Stimulated activated CD4-positive, alpha-beta T cell treated with anti-CD3 and anti-CD28 coated beads, Interleukin-4, amount 100 ng/mL, for 24 hours (primary cell): ENCODE measurements around the gene NUMBL.
A peak's percentile ranks its signal among the peaks of the same experiment; 100 is the strongest.

Source experiments
- DNase-seq: peaks from one replicate; pipeline ENCODE4 v3.0.0-alpha.2; 2020

NUMBL gene

DNA sequence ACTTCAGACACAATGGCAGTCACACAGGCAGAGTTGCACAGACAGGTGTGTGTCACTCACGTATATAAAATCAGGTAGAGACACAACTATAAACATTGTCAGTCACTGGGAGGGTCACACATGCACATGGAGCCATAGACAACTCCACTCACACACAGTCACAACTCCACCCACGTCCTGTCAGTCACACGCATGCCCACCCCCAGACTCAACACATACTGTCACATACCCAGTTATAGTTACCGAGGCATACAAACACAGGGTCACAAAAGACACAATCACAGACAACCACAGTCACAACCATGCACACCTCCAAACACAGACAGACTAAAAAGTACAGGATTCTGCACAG lies 1.5 kb downstream of the NUMBL start:
- no peak for DNase-seq

DNA sequence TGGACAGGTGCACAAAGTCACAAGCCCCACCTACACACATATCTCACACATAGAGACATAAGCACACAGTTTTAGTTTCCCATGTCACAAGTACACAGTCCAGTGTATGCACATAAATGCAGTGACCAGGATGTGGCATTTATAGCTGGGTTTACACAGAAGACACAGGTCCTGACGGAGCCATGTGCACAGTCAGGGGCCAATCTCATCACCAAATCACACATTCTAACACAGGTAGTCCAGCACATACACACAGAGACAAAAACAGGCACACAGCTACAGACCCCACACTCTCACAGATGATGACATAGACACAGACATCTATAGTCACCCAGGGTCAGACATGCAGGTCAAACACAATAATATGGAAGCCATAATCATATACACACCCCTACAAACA lies 2.1 kb downstream of the NUMBL start:
- no peak for DNase-seq

DNA sequence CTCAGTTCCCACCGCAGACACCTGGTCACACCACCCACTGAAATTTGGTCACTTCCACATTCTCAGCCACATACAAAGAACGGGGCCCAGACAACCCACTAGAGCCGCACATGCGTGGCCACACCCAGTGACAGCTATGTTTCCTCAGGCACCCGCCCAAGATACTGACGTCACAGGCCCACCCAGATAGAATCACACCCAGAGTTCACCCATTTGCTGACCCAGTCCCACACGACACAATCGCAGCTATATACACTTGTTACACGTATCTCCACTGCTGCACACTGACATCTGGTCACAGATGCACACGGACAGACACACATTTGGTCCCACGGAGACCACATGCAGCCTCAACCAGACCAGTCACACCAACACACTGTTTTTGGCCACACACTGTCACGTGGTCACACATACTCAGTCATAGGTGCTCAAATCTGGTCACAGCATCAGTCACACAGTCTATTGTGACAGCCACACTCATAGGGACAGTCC lies 2.9 kb downstream of the NUMBL start:
- DNase-seq = no peak

DNA sequence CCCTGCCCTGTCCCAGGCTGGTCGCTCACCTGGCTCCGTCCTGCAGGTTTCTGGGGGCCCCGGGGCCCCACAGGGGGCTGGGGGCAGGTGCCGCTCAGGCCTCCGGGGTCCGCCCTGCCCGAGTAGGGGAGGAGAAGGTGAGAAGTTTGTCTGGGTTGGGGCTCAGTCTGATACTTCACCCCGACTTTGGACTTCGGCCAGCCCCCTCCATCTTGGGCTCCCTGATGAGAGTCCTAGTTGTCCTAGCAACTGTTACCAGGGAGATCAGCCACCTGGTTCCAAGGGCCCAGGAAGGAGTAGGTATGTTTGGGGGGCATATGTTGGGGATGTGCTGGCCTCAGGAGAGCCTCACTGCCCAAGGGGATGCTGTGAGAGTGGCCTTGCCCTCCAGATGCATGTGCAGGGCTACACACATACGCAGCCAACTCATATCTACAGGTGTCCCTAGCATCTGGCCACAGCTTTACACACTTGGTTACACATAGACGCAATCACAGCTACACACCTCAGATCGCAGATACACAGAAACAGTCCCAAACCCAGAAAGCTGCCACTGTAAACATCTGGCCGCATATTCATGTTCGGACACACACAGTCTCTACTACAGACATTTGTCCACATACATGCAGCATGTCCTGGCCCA lies 3.4 kb downstream of the NUMBL start:
- DNase-seq = no peak

DNA sequence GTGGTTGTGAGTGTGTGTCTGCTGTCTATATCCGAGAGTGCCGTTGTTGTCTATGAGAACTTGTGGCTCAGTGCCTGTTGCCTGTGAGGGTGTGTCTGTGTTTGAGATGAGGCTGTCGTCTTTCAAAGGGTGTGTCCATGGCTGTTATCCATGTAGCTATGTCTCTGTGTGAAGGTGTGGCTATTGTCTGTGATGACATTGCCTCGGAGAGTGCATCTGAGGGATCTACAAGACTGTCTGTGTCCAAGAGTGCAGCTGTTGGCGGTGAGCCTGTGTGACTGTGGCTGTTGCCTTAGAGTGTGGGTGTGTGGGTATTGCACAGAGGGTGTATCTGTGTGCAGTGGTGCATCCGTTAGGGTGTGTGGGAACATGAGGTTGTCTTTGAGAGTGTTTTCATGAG lies 4.9 kb downstream of the NUMBL start:
- no peak for DNase-seq

DNA sequence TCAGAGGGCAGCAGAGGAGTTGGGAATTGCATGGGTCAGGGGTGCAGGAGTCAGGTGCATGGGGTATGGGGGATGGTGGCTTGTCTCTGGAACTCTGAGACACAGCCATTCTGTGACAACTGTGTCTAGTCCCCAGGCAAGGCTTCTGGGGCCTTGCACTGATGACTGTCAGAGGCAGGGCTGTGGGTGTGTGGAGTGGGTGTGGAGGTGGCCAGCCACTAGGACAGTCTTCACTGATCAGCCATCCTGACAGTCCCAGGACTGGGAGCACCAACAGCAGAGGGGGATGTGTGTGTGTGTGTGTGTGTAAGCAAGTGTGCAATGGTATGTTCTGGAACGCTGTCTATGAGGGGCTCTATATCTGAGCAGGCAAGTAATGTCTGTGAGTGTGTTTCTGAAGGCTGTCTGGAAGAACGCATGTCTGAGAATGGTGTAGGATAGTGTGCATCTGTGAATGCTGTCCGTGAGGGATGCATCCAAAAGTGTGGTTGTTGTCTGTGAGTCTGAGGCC lies 5.4 kb downstream of the NUMBL start:
- DNase-seq = no peak

DNA sequence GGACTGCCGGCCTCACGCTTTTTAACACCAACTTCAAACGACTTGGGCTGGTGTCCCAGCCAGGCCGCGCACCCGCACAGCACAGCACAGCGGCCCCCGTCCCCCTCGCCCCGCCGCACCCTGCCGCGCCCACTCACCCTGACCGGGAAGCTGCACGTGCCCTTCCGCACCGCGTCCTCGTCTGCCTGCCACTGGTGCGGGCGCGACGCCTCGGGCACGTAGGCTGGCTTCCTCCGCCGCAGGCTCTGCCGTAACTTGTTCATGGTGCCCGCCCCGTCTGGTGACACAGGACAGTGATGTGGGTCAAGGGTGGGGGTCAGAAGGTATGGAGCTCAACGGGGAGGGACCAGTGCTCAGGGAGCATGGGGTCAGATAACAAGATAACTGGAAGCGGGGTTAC lies 6.2 kb downstream of the NUMBL start:
- no peak for DNase-seq

DNA sequence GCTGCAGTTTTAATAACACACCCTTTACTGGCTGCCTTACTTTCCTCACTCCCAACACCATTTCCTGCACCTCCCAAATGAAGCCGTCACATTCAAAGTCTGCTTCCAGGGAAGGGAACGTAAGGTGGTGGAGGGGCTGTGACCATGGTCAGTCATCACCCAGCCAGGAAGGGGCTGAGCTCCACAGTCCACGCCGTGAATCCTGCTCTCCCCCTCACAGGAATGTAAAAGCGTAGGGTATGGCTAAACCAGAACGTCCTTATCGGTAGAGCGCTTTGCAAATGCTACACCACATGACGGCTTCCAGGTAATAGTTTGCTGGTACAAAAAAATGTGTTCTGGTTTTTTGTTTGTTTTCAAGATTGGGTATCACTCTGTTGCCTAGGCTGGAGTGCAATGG lies 7.0 kb downstream of the NUMBL start:
- no peak for DNase-seq

DNA sequence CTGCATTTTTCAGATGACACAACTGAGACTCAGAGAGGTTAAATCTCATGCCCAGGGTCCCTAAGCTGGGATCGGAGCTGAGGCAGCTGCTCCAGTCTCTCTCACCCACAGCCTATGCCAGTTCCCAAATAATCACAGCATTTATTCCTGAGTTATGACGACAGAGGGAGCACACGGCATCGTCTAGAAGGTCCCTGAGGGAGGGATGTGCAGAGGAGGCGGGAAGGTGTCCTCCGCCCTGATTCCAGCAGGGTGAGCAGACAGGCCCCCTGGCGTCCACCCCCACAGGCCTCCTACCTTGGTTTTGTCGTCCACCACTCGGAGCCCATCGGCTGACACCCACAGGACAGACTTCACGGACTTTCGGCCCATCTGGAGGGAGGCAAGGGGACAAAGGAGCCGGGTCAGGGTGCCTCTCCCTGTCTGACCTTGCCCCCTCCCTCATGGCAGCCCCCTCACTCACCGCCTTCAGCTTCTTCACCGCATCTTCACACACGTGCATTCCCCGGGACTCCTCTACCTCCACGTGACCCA lies 8.0 kb downstream of the NUMBL start:
- no peak for DNase-seq

DNA sequence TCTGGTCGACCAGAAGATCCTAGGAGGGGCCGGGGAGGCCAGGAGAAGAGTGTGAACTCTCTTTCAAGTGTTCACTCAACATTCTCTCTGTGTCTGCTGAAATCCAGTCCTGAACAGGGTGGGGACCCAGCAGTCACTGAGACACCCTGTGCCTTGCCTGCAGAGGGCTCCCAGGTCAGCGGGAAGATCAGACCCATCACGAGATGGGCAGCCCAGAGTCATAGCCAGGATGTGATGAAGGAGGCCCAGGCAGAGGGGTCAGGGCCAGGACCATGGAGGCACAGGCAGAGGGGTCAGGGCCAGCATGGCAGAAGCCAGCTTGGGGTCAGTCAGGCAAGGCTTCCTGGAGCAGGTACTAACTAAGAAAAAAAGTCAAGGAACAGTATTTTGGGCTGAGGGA lies 9.4 kb downstream of the NUMBL start:
- no peak for DNase-seq

DNA sequence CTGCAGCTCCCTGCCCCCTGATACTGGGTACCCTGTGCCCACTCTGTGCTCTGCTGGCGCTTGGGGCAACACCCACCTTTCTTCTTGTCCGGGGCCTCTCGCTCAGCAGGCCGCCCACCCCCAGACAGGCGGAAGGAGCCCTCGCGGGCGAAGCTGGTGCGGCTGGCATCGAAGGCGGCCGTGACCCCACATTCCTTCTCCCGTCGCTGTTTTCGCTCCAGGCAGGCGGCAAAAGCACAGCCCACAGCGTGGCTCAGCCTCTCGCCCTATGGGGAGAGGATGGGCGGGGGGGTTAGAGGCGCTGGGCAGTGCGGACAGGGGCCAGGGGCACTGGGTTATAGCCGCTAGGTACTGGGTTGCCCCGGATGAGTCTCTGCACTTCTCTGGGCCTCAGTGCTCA lies 13.3 kb downstream of the NUMBL start:
- DNase-seq = no peak

DNA sequence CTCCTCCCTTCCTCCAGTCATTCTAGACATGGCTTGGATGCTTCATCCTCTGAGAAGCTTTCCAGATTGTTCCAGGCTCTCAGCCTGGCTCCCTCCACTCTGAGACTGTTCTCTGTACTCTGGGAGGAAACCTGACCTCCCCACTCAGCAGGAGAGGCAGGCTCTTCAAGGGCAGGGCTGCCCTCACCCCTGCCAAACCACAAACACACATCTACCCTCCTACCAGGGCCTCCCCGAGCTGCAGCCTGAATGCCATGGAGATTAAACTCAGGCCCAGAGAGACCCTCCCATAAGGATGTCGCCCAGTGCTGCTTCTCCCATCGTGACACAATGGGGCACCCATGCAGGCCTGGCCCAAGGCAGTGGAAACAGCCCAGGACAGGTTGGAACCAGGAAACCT lies 16.2 kb downstream of the NUMBL start:
- no peak for DNase-seq

DNA sequence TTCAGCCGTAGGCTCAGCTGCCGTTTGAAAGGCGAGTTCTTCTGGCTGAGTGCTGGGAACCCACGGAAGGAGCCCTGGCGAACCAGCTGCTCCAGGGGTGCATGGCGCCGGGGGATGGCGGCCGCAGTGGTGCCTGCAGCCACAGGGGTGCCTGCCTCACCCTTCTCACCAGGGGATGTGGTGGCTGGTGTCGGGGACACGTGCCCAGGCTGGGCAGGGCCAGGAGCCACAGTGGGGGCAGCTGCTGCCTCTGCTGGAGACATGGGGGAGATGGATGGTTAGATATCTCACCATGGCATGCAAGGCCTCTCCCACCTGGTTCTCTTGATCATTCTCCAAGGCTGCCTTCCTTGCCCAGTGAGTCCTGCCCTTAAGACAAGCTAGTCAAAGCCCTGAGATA lies 17.1 kb downstream of the NUMBL start:
- DNase-seq = no peak

DNA sequence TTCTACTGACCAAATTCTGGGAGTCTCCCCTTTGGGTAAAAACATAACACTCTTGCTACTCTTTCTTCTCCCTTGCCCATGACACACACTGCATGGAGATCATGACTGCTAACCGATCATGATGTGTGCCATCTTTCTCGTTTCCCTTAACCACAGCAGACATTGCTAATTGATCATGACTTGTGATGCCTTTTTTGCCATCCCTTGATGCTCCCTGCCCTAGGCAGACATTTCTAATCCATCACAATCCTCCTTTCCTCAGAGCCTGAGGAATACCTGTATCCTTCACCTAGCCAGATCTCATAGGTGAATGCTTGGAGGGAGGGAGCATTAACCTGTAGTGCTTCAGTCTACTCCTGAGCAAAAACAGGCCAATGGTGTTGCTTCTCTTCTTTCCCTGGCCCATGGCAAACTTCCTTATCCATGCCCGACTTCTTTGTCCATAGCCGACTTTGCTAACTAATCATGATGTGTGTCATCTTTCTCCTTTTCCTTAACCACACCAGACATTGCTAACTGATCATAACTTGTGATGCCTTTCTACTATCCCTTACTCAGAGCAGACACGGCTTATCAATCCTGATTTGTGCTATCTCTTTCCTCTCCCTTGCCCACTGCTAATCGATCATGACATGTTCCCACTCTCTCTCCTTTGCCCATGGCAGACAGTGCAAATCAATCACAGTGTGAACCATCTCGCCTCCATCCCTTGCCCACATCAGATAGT lies 17.7 kb downstream of the NUMBL start:
- DNase-seq = no peak

DNA sequence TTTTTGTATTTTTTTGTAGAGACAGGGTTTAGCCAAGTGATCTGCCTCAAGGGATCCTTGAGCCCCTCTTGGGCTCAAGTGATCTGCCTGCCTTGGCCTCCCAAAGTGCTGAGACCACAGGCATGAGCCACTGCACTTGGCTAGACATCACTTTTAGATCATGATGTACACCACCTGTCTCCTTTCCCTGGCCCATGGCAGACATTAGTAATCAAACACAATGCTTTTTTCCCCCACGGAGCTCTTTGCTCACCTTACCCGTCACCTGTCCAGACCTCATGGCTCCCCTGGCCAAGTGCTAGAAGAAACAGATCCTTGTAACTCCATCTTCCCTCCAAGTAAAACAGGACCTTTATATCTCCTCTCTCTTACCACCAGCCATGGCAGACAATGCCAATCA lies 18.4 kb downstream of the NUMBL start:
- DNase-seq = no peak

DNA sequence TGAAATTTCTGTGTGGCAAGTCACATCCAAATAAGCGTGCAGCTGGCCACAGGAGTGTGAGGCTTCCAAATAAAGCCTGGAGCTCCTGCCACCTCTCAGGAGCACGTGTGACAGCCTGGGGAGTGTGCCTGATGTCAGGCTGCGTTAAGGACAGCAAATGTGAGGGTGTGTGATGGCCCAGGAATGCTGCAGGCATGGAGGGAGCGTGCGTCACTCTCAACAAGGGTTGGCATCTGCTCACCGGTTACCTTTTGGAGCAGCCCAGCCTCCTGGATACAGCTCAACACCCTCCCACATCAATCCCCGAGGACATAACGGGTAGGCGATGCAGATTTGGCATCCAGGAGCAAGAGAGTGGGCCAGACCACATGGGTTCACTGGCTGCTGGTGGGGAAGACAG lies 19.0 kb downstream of the NUMBL start:
- DNase-seq = no peak

DNA sequence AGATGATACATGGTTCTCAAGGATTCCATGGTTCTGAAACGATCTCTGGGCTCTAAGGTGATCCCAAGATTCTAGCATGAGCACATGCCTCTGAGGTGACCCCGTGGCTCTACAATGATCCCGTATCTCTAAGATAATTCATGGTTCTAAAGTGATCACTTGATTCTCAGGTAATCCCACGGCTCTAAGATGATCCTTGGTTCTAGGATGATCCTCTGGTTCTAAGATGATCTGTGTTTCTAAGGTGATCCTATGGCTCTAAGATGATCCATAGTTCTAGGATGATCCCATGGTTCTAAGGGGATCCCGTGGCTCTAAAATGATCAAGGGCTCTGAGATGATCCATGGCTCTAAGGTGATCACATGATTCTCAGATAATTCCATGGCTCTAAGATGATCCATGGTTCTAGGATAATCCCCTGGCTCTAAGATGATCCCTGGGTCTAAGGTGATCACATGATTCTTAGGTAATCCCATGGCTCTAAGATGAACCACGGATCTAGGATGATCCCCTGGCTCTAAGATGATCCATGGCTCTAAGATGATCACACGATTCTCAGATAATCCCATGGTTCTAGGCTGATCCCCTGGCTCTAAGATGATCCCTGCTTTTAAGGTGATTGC lies 21.3 kb downstream of the NUMBL start:
- DNase-seq = no peak

DNA sequence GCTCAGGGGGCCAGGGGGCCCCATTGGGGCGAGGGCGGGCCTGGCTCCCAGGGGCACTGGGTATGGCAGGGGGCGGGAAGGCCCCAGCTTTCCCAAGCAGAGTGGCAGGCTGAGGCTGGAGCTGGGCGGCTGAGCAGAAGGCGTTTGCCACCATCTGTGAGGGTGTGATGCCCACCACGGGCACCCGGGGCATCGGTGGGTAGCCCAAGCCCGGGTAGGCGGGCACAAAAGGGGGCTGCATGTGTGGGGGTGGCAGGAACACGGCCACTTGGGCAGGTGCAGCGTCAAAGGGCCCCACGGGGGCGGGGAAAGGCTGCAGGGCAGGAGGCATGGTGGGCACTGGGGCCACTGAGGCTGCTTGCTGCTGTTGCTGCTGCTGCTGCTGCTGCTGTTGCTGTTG lies 22.8 kb downstream of the NUMBL start:
- no peak for DNase-seq

DNA sequence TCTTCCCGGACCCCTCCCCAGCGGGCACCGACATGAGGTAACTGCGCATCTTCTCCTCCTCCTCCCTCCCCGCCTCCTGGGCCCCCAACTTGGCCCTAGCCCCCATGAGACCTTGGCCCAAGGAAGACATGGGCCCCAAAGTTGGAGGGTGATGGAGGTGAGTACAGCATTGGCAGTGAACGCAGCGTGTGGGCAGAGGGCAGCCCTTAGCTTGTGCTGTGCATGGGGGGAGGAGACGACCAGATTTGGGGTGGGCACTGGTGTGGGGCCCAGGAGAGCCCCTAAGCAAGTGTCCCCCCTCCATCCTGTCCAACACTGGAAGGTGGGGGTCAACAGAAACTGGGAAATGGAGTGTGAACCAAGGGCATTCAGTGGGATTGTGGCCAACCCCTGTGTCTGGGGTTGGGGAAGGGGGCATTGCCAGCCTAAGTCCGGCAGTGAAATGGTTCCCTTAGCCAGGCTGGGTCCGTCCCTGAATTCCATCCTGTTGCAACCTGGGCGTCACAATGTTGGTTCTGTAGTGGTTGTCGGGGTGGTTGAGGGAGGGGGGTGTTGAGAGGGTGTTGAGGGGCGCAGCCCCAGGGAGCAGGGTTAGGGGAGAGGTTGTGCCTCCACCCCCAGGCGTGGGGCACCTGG lies 23.5 kb downstream of the NUMBL start:
- no peak for DNase-seq

DNA sequence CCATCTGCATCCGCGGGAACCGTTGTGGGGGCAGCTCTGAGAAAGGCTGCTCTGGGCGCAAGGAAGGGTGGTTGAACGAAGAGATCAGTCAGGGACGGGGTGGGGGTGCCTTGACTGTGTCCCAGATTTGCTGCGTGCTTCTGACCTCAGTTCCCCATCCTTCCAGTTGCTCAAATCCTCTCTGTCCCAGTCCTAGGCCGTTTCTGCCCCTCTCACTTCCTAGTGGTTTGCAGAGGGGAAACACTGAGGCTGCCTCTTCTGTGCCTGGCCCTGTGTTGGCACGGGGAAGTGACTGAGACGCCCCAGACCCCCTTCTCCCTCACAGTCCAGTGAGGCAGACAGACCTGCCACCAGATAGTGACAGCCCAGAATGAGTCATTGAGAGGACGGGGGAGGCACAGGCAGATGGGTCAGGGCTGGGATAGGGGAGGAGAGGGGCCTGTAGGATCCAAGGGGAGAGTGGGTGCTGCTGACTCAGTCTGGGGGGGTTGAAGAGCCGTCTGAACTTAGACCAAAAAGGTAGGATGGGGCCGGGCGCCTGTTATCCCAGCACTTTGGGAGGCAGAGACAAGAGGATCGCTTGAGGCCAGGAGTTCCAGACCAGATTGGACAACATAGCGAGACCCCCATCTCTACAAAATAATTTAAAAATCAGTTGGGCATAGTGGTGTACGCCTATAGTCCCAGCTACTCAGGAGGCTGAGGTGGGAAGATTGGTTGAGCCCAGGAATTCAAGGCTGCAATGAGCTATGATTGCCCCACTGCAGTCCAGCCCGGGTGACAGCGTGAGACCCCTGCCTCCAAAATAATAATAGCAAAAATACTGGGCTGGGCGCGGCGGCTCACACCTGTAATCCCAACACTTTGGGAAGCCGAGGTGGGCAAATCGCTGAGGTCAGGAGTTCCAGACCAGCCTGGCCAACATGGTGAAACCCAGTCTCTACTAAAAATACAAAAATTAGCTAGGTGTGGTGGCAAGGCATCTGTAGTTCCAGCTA lies 26.5 kb downstream of the NUMBL start:
- DNase-seq = peak; percentile 22

DNA sequence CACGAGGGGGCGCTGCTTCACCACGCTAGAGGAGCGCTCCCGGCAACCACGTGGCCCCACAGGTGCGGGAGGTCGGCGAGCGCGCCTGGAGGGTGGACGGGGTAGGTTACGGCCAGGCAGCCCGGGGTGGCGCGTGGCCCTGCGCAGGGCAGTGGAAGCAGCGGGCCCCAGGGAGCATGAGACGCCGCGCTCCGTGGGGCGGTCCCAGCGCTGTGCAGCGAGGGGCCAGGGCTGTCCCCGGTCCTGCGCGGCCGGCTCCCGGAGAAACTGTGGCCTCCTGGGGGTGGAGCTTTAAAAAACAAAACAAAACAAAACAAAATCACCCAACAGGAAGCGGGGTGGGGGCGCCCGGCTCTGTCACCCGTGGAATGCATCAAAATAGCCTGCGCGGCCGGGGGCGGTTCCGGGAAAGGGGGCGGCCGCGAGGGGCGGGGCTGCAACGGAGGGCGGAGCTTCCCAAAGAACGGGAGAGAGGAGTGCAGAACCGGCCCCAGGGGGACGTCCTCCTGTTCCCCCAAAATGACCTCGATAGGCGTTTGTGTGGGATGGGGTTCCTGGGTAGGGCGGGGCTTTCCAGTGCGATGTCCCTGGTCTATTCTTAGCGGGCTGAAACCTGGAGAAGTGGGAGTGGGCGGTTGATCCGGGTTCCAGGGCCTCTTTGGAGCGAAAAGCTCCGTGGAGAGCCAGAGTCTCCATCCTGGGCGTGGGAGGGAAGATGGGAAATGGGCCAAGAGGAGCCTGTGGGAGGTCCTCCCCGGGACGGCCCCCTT lies 27.3 kb downstream of the NUMBL start:
- DNase-seq = peak; percentile 93
